Activated naive CD8-positive, alpha-beta T cell treated with anti-CD3 and anti-CD28 coated beads for 36 hours (primary cell): ENCODE results near the gene TFPI. TPM values are rescaled to one million over a fixed set of nuclear protein-coding genes. Genes with fewer than 3 reads are reported as not detected.

Experiments
- DNase-seq: peaks from one replicate; pipeline ENCODE4 v3.0.0; 2021
- H3K27ac Mint-ChIP-seq: one replicate; pipeline ENCODE4 v1.8.0; 2022; ENCODE audit warnings: mild to moderate bottlenecking, moderate library complexity, mixed read lengths
- H3K27me3 Mint-ChIP-seq: one replicate; pipeline ENCODE4 v1.8.0; 2022; ENCODE audit warnings: mild to moderate bottlenecking, mixed read lengths
- H3K36me3 Mint-ChIP-seq: one replicate; pipeline ENCODE4 v1.8.0; 2021; ENCODE audit warnings: mild to moderate bottlenecking, mixed read lengths
- H3K4me1 Mint-ChIP-seq: one replicate; pipeline ENCODE4 v1.8.0; 2021; ENCODE audit warnings: mixed read lengths
- H3K4me3 Mint-ChIP-seq: one replicate; pipeline ENCODE4 v1.8.0; 2022; ENCODE audit warnings: mild to moderate bottlenecking, moderate library complexity, mixed read lengths
- H3K9me3 Mint-ChIP-seq: one replicate; pipeline ENCODE4 v1.8.0; 2022; ENCODE audit warnings: mixed read lengths
- total RNA-seq, 2 experiments: library from RNA; stranded (reverse); gene quantifications; one replicate each; pipeline ENCODE4 v1.2.3, GENCODE V29; 2021

Gene TFPI
- total RNA-seq, 2 experiments from 2014 or later: not detected

GRCh38 chr2:187509667-187510417 is 44.4 kb downstream of the TFPI start:
- Mint-ChIP-seq H3K27me3 (peaks cover 13% of the 10 kb centered on the region), H3K36me3 (no peaks in the 10 kb centered on the region), H3K9me3 (no peaks in the 10 kb centered on the region), H3K4me1 (no peaks in the 10 kb centered on the region), H3K27ac (no peak overlapping the region), H3K4me3 (no peak overlapping the region)
- DNase-seq: no peak

- Mint-ChIP-seq H3K27me3 (peaks cover 13% of the 10 kb centered on the region), H3K36me3 (no peaks in the 10 kb centered on the region), H3K4me1 (peaks cover 4% of the 10 kb centered on the region), H3K9me3 (no peaks in the 10 kb centered on the region), H3K27ac (no peak overlapping the region), H3K4me3 (no peak overlapping the region)
- no peak for DNase-seq
Measured at GRCh38 chr2:187506416-187506815, 47.8 kb downstream of the TFPI start.

DNA sequence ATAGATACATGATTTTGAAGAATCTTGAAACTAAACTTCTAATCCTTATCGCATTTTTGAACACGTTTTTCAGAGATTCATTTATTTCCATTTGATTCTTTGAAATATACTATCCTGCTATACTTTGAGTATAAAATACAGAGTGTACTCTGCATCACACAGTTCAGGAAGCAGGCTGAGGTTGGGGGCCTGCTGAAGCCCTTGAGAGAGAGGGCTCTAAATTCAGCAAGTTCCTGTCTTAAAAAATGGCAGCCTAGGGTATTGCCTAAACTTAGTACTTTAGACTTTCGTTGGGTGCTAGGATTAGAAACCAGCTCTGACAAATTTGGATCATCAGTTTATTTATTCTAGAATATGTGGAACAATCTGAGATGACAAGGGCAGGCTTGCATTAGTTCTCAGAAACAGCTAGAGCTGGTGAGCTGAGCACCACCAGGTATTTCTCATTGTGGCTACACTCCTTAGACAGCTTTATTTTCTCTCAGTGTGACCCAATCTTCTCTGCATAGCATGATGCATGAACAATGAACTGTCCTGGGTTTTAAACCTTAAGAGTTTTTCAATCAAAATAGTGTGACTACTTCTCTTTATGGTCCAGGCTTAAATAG is 49.1 kb downstream of the TFPI start:
- no peak for DNase-seq
- H3K9me3 Mint-ChIP-seq: no peaks in the 10 kb centered on the region
- H3K4me1 Mint-ChIP-seq: peaks cover 4% of the 10 kb centered on the region
- H3K27me3 Mint-ChIP-seq: peaks cover 11% of the 10 kb centered on the region
- no peak overlapping the region for H3K4me3 Mint-ChIP-seq
- H3K27ac Mint-ChIP-seq: no peak overlapping the region
- H3K36me3 Mint-ChIP-seq: no peaks in the 10 kb centered on the region

DNA sequence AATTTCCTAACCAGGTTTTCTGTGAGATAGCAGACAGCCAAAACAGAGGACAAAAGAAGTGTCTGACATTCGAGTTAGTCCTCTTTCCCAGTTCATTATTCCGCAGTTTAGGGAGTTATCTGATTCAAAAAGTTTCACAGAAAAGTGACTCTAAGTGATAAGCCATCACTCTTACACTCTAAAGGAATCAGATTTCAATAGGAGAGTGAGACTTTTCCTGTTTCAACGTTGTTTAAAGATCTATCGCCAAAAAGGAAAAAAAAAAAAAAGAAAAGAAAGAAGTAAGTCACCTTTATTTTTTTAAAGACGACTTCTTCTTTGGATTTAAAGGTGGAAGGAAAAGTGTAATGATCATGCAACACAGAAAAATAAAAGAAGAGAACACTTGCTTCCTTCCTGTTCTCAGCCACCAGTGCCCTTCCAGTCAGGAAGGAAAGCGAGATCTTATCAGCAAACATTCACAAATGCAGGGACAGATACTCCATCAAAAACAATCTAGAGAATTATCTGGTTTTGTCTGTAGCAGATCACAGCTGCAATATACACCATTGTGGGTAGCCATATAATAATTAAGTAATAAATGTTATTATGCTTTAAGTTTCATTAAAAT is 49.8 kb downstream of the TFPI start:
- no peak for DNase-seq
- no peaks in the 10 kb centered on the region for H3K36me3 Mint-ChIP-seq
- H3K9me3 Mint-ChIP-seq: no peaks in the 10 kb centered on the region
- peaks cover 5% of the 10 kb centered on the region for H3K27me3 Mint-ChIP-seq
- H3K4me1 Mint-ChIP-seq: peaks cover 4% of the 10 kb centered on the region
- H3K4me3 Mint-ChIP-seq: no peak overlapping the region
- H3K27ac Mint-ChIP-seq: no peak overlapping the region

DNA sequence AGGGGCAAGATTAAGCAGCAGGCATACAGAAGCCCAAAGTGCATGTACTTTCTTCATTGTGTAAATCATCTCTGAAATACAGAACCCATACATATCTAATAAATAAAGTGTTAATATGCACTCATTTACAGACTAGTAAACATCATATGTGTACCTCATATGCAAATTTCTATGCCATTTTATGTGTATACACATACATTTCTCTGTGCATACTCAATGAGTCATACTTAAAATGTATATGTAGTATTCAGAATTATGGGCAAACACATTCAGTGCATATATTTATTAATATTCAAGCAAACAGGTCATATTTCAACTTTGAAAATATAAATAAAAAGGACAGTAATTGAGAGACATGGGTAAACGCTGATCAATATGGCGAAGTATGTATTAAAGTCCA is 50.5 kb downstream of the TFPI start:
- no peak overlapping the region for H3K4me3 Mint-ChIP-seq
- no peak overlapping the region for H3K27ac Mint-ChIP-seq

DNA sequence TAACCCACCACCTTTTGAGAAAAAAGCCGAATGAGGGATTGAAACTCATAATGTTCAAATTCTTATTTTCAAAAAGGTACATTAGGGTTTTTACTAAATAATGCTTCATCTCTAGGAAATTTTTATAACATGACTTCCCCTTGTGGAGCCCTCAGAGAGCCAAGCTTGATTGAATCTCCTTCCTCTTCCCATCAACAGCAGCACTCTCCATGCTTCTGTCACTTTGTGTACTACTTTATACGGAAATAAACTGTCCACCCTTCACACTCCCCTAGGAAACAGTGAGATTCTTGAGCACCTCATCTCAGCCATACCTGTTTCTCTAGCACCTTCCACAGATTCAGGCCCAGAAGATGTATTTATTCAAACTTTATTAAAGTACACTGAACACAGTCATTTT is 51.8 kb downstream of the TFPI start:
- Mint-ChIP-seq H3K27ac (no peak overlapping the region), H3K9me3 (no peaks in the 10 kb centered on the region), H3K36me3 (no peaks in the 10 kb centered on the region), H3K4me1 (peaks cover 4% of the 10 kb centered on the region), H3K27me3 (peaks cover 3% of the 10 kb centered on the region), H3K4me3 (no peak overlapping the region)
- no peak for DNase-seq

More for the DNA sequence above, 50.5 kb downstream of the TFPI start:
- H3K36me3 Mint-ChIP-seq: no peaks in the 10 kb centered on the region
- peaks cover 3% of the 10 kb centered on the region for H3K27me3 Mint-ChIP-seq
- no peaks in the 10 kb centered on the region for H3K9me3 Mint-ChIP-seq
- peaks cover 4% of the 10 kb centered on the region for H3K4me1 Mint-ChIP-seq
- no peak for DNase-seq

DNA sequence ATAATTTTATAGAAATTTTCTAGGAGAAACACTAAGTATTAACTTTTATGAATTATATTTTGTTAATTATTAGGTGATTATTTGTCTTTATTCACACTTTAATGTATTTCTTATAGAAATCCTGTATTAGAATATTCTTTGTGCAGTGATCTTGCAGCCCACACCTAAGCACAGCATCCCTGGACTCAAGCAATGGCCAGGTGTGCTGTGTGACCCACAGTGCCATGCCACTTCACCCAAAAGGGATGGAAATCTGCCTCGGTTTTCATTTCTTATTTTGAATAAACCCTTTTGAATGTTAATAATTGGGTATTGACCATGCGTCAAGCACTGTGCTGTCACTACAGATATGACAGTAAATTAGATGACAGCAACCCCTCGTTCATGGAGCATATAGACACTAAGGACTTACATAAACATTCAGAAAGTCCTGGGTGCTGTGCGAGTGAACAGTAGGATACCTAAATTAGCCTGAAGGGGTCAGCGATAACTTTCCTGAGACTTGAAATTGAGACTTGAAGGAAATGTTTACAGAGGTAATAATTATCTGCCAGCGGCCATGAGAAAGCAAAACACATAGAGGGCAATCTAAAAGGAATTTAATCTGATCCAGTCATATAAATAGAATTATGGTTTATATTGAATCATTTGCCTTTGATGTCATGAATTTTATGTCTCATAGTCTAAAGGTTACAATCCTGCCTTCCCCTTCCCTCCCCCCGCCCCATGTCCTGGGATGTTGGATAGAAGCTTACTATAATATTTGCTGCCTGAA is 53.5 kb downstream of the TFPI start:
- Mint-ChIP-seq H3K27me3 (peaks cover 3% of the 10 kb centered on the region), H3K36me3 (no peaks in the 10 kb centered on the region), H3K4me1 (peaks cover 4% of the 10 kb centered on the region), H3K9me3 (no peaks in the 10 kb centered on the region), H3K27ac (no peak overlapping the region), H3K4me3 (no peak overlapping the region)
- no peak for DNase-seq

DNA sequence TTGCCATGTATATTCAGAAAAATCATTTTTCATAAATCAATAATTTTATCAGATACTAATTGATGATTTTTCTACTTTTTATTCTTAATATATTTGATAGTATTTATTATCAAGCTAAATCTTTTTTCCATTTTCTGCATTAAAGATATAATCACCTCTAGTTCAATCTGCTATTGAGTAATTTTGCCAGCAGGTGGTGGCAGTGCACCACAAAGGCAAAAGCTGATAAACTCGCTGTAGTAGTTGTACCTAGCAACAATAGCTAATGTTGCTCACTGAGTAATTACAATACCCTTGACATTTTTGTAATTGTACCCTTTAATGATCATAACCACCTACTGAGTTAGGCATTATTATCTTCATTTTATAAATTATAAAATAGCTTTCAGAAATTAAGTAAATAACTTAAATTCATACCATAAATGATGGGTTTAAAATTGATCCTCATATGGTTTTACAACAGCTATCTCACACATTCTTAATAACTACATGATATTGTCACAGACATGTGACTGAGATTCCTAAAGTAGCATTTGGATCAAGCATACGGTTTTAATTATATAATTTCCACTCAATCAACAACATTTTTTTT is 54.2 kb downstream of the TFPI start:
- peak; percentile 32 for DNase-seq
- Mint-ChIP-seq H3K4me3 (no peak overlapping the region), H3K36me3 (no peaks in the 10 kb centered on the region), H3K9me3 (no peaks in the 10 kb centered on the region), H3K27ac (no peak overlapping the region), H3K4me1 (peaks cover 4% of the 10 kb centered on the region), H3K27me3 (peaks cover 3% of the 10 kb centered on the region)

- H3K4me3 Mint-ChIP-seq: no peak overlapping the region
- peaks cover 3% of the 10 kb centered on the region for H3K27me3 Mint-ChIP-seq
- no peaks in the 10 kb centered on the region for H3K36me3 Mint-ChIP-seq
- no peaks in the 10 kb centered on the region for H3K4me1 Mint-ChIP-seq
- DNase-seq: no peak
- H3K27ac Mint-ChIP-seq: no peak overlapping the region
- H3K9me3 Mint-ChIP-seq: peaks cover 5% of the 10 kb centered on the region
Measured at GRCh38 chr2:187497858-187498463, 56.3 kb downstream of the TFPI start.

- Mint-ChIP-seq H3K27me3 (peaks cover 3% of the 10 kb centered on the region), H3K27ac (no peak overlapping the region), H3K36me3 (no peaks in the 10 kb centered on the region), H3K4me3 (no peak overlapping the region), H3K9me3 (peaks cover 5% of the 10 kb centered on the region), H3K4me1 (no peaks in the 10 kb centered on the region)
- no peak for DNase-seq
Measured at GRCh38 chr2:187497140-187497539, 57.1 kb downstream of the TFPI start.

DNA sequence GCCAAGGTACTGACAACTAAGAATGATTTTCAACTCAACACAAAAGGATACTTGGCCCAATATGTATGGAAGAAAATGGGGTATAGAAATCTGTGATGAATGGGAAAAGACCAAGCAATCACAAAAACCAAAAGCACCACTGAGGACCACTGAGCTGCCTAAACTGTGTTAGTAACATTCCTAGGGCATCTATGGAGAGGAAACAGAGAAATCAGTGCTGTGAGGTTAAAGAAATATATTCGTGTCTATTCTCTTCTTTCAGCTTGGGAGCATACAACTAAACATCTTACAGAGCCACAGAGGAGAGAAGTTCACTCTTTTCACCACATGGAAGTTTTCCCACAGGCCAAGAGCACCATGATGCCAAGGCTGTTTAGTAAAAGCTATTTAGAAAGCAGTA is 58.9 kb downstream of the TFPI start:
- Mint-ChIP-seq H3K27me3 (no peaks in the 10 kb centered on the region), H3K27ac (no peak overlapping the region), H3K36me3 (no peaks in the 10 kb centered on the region), H3K9me3 (peaks cover 5% of the 10 kb centered on the region), H3K4me3 (no peak overlapping the region), H3K4me1 (no peaks in the 10 kb centered on the region)
- DNase-seq: no peak

DNA sequence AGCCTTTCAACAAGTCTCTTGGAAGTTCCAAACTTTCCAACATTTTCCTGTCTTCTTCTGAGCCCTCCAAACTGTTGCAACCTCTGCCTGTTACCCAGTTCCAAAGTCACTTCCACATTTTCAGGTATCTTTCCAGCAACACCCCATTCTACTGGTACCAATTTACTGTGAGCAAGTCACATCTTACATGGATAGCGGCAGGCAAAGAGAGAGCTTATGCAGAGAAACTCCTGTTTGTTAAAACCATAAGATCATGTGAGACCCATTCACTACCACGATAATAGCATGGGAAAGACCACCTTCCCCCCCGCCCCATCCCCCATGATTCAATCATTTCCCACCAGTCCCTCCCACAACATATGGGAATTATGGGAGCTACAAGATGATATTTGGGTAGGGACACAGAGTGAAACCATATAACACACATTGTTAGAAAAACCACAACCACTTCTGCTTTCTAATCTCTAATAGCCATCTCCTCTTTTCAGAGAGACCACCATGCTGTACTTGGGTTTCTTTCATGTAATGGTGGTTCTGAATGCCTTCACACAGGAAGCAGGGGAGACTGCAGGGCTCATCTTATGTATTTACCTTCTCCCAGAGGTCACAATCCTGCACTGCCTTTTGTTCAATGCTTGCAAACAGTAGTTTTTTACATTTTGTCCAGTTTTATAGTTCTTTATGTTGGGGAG is 60.2 kb downstream of the TFPI start:
- H3K9me3 Mint-ChIP-seq: peaks cover 5% of the 10 kb centered on the region
- H3K4me1 Mint-ChIP-seq: no peaks in the 10 kb centered on the region
- H3K36me3 Mint-ChIP-seq: no peaks in the 10 kb centered on the region
- no peak overlapping the region for H3K4me3 Mint-ChIP-seq
- no peaks in the 10 kb centered on the region for H3K27me3 Mint-ChIP-seq
- no peak for DNase-seq
- no peak overlapping the region for H3K27ac Mint-ChIP-seq

GRCh38 chr2:187493180-187493579 is 61.1 kb downstream of the TFPI start:
- no peaks in the 10 kb centered on the region for H3K27me3 Mint-ChIP-seq
- H3K4me1 Mint-ChIP-seq: no peaks in the 10 kb centered on the region
- no peak overlapping the region for H3K27ac Mint-ChIP-seq
- no peak for DNase-seq
- H3K9me3 Mint-ChIP-seq: peaks cover 5% of the 10 kb centered on the region
- no peaks in the 10 kb centered on the region for H3K36me3 Mint-ChIP-seq
- H3K4me3 Mint-ChIP-seq: no peak overlapping the region

- H3K36me3 Mint-ChIP-seq: no peaks in the 10 kb centered on the region
- H3K27ac Mint-ChIP-seq: no peak overlapping the region
- H3K27me3 Mint-ChIP-seq: peaks cover 4% of the 10 kb centered on the region
- no peak for DNase-seq
- no peak overlapping the region for H3K4me3 Mint-ChIP-seq
- H3K4me1 Mint-ChIP-seq: no peaks in the 10 kb centered on the region
- no peaks in the 10 kb centered on the region for H3K9me3 Mint-ChIP-seq
Measured at GRCh38 chr2:187486241-187486640, 68.0 kb downstream of the TFPI start.
